ENCODE results near the gene CCDC28B. TPM values are rescaled to one million over a fixed set of nuclear protein-coding genes. Genes with fewer than 3 reads are reported as not detected.

CCDC28B gene
- polyA plus RNA-seq, 1 donor from 2014 or later, result 176 TPM

DNA sequence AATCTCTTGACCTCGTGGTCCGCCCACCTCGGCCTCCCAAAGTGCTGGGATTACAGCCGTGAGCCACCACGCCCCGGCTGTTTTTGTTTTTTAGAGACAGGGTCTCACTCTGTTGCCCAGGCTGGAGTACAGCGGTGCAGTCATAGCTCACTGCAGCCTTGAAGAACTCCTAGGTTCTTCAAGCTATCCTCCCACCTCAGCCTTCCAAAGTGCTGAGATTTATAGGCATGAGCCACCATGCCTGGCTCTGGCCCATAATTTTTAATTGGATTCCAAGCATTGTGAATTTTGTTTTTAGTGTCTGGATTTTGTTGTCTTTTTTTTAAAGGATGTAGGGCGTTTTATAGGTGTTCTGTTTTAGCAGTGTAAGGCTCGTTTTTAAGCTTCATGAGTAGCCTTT is 49.5 kb upstream of the CCDC28B start:
- no peak overlapping the region for H2AFZ ChIP-seq (ENCODE audit: low read depth, low read length)
- H3K27ac ChIP-seq (ENCODE audit: low read length), result no peak overlapping the region
- no peak overlapping the region for H3K9ac ChIP-seq (ENCODE audit: low read length)
- H3K27me3 ChIP-seq (ENCODE audit: insufficient read depth, low read depth, low read length), result no peaks in the 10 kb centered on the region
- H3K9me3 ChIP-seq (ENCODE audit: low read length), result no peaks in the 10 kb centered on the region
- H3F3A ChIP-seq (ENCODE audit: insufficient read depth, low read length, poor library complexity, severe bottlenecking), result no peaks in the 10 kb centered on the region
- H3K36me3 ChIP-seq (ENCODE audit: insufficient read depth, low read length), result no peaks in the 10 kb centered on the region
- no peak overlapping the region for H3K4me3 ChIP-seq (ENCODE audit: low read length)
- no peak overlapping the region for H3K4me2 ChIP-seq (ENCODE audit: low read length)
- H3K9me2 ChIP-seq (ENCODE audit: insufficient read depth, low read length), result no peaks in the 10 kb centered on the region
- no peak for TF ChIP-seq REST (IDR thresholded peaks at IDR 0.05; ENCODE audit: borderline replicate concordance)
- TF ChIP-seq EP300 (conservative IDR thresholded peaks at IDR 0.05; ENCODE audit: poor library complexity, severe bottlenecking), result no peak
- no peak for TF ChIP-seq MXI1 (conservative IDR thresholded peaks at IDR 0.05; ENCODE audit: poor library complexity, severe bottlenecking)
- no peak for TF ChIP-seq TAF1 (IDR thresholded peaks at IDR 0.05; ENCODE audit: low read depth)
- TF ChIP-seq POLR2AphosphoS5 (IDR thresholded peaks at IDR 0.05), result no peak
- TF ChIP-seq CTCF (IDR thresholded peaks at IDR 0.05; ENCODE audit: poor library complexity, severe bottlenecking), result no peak
- no peak for TF ChIP-seq SMC3 (conservative IDR thresholded peaks at IDR 0.05; ENCODE audit: poor library complexity)
- no peak for TF ChIP-seq EZH2 (IDR thresholded peaks at IDR 0.05; ENCODE audit: borderline replicate concordance, insufficient read depth, low read length, poor library complexity, severe bottlenecking)
- no peak for TF ChIP-seq RAD21 (conservative IDR thresholded peaks at IDR 0.05)
- no peaks in the 10 kb centered on the region for H4K20me1 ChIP-seq (ENCODE audit: insufficient read depth)
- H3K79me2 ChIP-seq (replicated peaks; ENCODE audit: insufficient read depth, low read length), result peaks cover 29% of the 10 kb centered on the region

GRCh38 chr1:32151319-32151787 is 49.0 kb upstream of the CCDC28B start:
- no peaks in the 10 kb centered on the region for H3K9me2 ChIP-seq (ENCODE audit: insufficient read depth, low read length)
- no peak overlapping the region for H2AFZ ChIP-seq (ENCODE audit: low read depth, low read length)
- H3K4me2 ChIP-seq (ENCODE audit: low read length), result no peak overlapping the region
- no peak for TF ChIP-seq EZH2 (IDR thresholded peaks at IDR 0.05; ENCODE audit: borderline replicate concordance, insufficient read depth, low read length, poor library complexity, severe bottlenecking)
- TF ChIP-seq TAF1 (IDR thresholded peaks at IDR 0.05; ENCODE audit: low read depth), result no peak
- no peak for TF ChIP-seq RAD21 (conservative IDR thresholded peaks at IDR 0.05)
- TF ChIP-seq POLR2AphosphoS5 (IDR thresholded peaks at IDR 0.05), result no peak
- TF ChIP-seq REST (IDR thresholded peaks at IDR 0.05; ENCODE audit: borderline replicate concordance), result no peak
- TF ChIP-seq MXI1 (conservative IDR thresholded peaks at IDR 0.05; ENCODE audit: poor library complexity, severe bottlenecking), result no peak
- TF ChIP-seq EP300 (conservative IDR thresholded peaks at IDR 0.05; ENCODE audit: poor library complexity, severe bottlenecking), result no peak
- TF ChIP-seq SMC3 (conservative IDR thresholded peaks at IDR 0.05; ENCODE audit: poor library complexity), result no peak
- no peak for TF ChIP-seq CTCF (IDR thresholded peaks at IDR 0.05; ENCODE audit: poor library complexity, severe bottlenecking)
- peaks cover 24% of the 10 kb centered on the region for H3K79me2 ChIP-seq (replicated peaks; ENCODE audit: insufficient read depth, low read length)
- H3F3A ChIP-seq (ENCODE audit: insufficient read depth, low read length, poor library complexity, severe bottlenecking), result no peaks in the 10 kb centered on the region
- no peaks in the 10 kb centered on the region for H4K20me1 ChIP-seq (ENCODE audit: insufficient read depth)
- no peak overlapping the region for H3K4me3 ChIP-seq (ENCODE audit: low read length)
- H3K9me3 ChIP-seq (ENCODE audit: low read length), result no peaks in the 10 kb centered on the region
- no peaks in the 10 kb centered on the region for H3K36me3 ChIP-seq (ENCODE audit: insufficient read depth, low read length)
- H3K27me3 ChIP-seq (ENCODE audit: insufficient read depth, low read depth, low read length), result no peaks in the 10 kb centered on the region
- H3K27ac ChIP-seq (ENCODE audit: low read length), result no peak overlapping the region
- no peak overlapping the region for H3K9ac ChIP-seq (ENCODE audit: low read length)
